SK-N-SH treated with all-trans-retinoic acid at 6 μM for 48 hours (cell line): ENCODE measurements around the gene CRACR2B.

Source experiments
- ARNTL ChIP-seq: fragments of 450-650 bp; formaldehyde crosslinking; IDR thresholded peaks from 2 replicates; pipeline ENCODE4 v1.5.0; 2020; ENCODE audit warnings: low read depth, mild to moderate bottlenecking, moderate library complexity, borderline replicate concordance
- ISL1 ChIP-seq: fragments of 250-450 bp; sonication (Bioruptor Pico); IDR thresholded peaks from 2 replicates; pipeline ENCODE4 v2.1.2; 2022; ENCODE audit warnings: mild to moderate bottlenecking, moderate library complexity
- PPARA ChIP-seq: fragments of 250-450 bp; sonication (Bioruptor Pico); IDR thresholded peaks from 2 replicates; pipeline ENCODE4 v1.5.0; 2020; ENCODE audit warnings: mild to moderate bottlenecking, borderline replicate concordance
- TCF4 ChIP-seq: fragments of 250-450 bp; sonication (Bioruptor Pico); IDR thresholded peaks from 2 replicates; pipeline ENCODE4 v1.8.0; 2021; ENCODE audit warnings: mild to moderate bottlenecking, moderate library complexity, borderline replicate concordance
- ZFP3 ChIP-seq: fragments of 250-450 bp; sonication (Bioruptor Pico); IDR thresholded peaks from 2 replicates; pipeline ENCODE4 v1.5.0; 2020; ENCODE audit warnings: mild to moderate bottlenecking, moderate library complexity
- ZFP30 ChIP-seq: fragments of 450-650 bp; formaldehyde crosslinking; IDR thresholded peaks from 2 replicates; pipeline ENCODE4 v1.5.0; 2022; ENCODE audit warnings: mild to moderate bottlenecking, moderate library complexity
- TF ChIP-seq, protein P1 (sequence below): fragments of 250-450 bp; sonication (Bioruptor Pico); IDR thresholded peaks from 2 replicates; pipeline ENCODE4 v1.8.0; 2020; ENCODE audit warnings: mild to moderate bottlenecking, moderate library complexity, borderline replicate concordance
- TF ChIP-seq, protein P2 (sequence below): fragments of 250-450 bp; sonication (Bioruptor Pico); IDR thresholded peaks from 2 replicates; pipeline ENCODE4 v1.5.1; 2020; ENCODE audit warnings: low read depth, mild to moderate bottlenecking, moderate library complexity

DNA sequence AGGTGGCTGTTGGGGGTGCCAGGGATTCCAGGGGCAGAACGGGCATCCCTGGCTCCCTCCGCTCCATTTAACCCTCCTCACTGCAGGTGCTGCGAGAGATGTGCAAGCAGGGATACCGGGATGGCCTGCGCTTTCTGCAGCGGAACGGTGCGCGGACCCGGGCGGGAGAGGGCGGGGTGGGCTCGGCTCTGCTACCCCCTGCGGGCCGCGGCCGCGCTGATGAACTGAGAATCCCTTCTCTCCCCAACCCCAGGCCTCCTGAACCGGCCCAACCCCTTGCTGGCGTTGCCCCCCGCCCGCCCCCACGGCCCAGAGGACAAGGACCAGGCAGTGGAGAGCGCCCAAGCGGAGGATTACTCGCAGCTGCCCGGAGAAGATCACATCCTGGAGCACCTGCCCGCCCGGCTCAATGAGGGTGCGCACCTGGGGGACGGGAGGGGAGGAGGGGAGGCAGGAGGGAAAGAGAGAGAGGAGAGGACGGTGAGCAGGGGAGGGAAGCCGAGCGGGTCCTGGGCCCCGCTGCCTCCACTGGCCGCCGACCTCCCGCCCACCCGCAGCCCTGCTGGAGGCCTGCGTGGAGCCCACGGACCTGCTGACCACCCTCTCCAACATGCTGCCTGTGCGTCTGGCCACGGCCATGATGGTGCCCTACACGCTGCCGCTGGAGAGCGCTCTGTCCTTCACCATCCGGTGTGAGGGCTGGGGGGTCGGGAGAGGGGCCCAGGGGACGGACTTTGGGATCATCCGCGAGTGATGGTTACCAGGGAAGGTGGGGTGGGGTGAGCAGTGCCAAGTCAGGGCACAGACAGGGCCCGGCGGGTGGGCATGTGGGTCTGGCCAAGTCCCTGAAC, 4.1 kb upstream of the CRACR2B start:
- no peak for TF ChIP-seq ISL1 (CRISPR knock-in tag)
- no peak for TF ChIP-seq TCF4
- TF ChIP-seq ARNTL: no peak
- no peak for TF ChIP-seq ZFP3
- no peak for TF ChIP-seq PPARA (CRISPR knock-in tag)
- TF ChIP-seq ZFP30 (CRISPR knock-in tag): no peak
- TF ChIP-seq, protein P1, sequence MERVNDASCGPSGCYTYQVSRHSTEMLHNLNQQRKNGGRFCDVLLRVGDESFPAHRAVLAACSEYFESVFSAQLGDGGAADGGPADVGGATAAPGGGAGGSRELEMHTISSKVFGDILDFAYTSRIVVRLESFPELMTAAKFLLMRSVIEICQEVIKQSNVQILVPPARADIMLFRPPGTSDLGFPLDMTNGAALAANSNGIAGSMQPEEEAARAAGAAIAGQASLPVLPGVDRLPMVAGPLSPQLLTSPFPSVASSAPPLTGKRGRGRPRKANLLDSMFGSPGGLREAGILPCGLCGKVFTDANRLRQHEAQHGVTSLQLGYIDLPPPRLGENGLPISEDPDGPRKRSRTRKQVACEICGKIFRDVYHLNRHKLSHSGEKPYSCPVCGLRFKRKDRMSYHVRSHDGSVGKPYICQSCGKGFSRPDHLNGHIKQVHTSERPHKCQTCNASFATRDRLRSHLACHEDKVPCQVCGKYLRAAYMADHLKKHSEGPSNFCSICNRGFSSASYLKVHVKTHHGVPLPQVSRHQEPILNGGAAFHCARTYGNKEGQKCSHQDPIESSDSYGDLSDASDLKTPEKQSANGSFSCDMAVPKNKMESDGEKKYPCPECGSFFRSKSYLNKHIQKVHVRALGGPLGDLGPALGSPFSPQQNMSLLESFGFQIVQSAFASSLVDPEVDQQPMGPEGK: no peak
- TF ChIP-seq, protein P2, sequence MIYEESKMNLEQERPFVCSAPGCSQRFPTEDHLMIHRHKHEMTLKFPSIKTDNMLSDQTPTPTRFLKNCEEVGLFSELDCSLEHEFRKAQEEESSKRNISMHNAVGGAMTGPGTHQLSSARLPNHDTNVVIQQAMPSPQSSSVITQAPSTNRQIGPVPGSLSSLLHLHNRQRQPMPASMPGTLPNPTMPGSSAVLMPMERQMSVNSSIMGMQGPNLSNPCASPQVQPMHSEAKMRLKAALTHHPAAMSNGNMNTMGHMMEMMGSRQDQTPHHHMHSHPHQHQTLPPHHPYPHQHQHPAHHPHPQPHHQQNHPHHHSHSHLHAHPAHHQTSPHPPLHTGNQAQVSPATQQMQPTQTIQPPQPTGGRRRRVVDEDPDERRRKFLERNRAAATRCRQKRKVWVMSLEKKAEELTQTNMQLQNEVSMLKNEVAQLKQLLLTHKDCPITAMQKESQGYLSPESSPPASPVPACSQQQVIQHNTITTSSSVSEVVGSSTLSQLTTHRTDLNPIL: no peak
